Measurements from ENCODE around the gene FOXN3.

DNA sequence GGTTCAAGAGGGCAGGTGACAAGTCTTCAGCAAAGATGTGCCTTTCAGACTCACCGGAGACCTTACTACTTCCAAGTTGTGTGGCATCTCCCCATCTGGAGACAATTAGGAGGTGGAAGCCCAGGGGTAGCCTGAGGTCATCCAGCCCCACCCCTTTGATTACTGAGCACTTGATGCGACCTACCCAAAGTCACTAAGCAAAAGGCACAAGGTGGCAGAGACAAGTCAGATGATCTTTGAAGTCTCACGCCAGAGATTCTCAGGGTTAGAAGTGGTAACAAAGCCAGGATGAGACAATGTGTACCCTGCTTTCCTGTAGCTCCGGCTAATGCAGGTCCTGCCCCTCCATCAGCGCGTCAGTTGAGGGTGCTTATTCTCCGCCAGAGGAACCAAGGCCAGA is 1.4 kb upstream of the FOXN3 start:
- TF ChIP-seq, protein P1, sequence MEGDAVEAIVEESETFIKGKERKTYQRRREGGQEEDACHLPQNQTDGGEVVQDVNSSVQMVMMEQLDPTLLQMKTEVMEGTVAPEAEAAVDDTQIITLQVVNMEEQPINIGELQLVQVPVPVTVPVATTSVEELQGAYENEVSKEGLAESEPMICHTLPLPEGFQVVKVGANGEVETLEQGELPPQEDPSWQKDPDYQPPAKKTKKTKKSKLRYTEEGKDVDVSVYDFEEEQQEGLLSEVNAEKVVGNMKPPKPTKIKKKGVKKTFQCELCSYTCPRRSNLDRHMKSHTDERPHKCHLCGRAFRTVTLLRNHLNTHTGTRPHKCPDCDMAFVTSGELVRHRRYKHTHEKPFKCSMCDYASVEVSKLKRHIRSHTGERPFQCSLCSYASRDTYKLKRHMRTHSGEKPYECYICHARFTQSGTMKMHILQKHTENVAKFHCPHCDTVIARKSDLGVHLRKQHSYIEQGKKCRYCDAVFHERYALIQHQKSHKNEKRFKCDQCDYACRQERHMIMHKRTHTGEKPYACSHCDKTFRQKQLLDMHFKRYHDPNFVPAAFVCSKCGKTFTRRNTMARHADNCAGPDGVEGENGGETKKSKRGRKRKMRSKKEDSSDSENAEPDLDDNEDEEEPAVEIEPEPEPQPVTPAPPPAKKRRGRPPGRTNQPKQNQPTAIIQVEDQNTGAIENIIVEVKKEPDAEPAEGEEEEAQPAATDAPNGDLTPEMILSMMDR (conservative IDR thresholded peaks at IDR 0.05 in 1 of 2, IDR thresholded peaks at IDR 0.05 in 1 of 2; ENCODE audit: low read depth in 1 of 2, low read length in 2 of 2): no peak
- no peak for TF ChIP-seq EZH2 (IDR thresholded peaks at IDR 0.05; ENCODE audit: low read length, missing control alignments)
